ENCODE measurements around the gene FAM149B1.
"Not testable (repeated sequence)": the region's sequence is repeated elsewhere in the genome, so short reads cannot be mapped to it uniquely, and the experiment has no call there.

FAM149B1 gene

GRCh38 chr10:73136627-73137026 lies 31.3 kb upstream of the FAM149B1 start:
- no peak for TF ChIP-seq CTCF (IDR thresholded peaks at IDR 0.05; ENCODE audit: low read depth, low read length)
- no peak overlapping the region for H3K4me3 ChIP-seq (ENCODE audit: low read depth, low read length)

- no peak overlapping the region for H3K4me3 ChIP-seq (ENCODE audit: low read depth, low read length)
- no peak for TF ChIP-seq CTCF (IDR thresholded peaks at IDR 0.05; ENCODE audit: low read depth, low read length)
These were observed 28.7 kb upstream of the FAM149B1 start for GRCh38 chr10:73139251-73139650.

- TF ChIP-seq CTCF (IDR thresholded peaks at IDR 0.05; ENCODE audit: low read depth, low read length) = no peak
- no peak overlapping the region for H3K4me3 ChIP-seq (ENCODE audit: low read depth, low read length)
These were observed 26.3 kb upstream of the FAM149B1 start for GRCh38 chr10:73141603-73142002.

GRCh38 chr10:73150633-73151413 lies 17.1 kb upstream of the FAM149B1 start:
- H3K4me3 ChIP-seq (ENCODE audit: low read depth, low read length) = not testable (repeated sequence)

GRCh38 chr10:73152009-73152408 lies 15.9 kb upstream of the FAM149B1 start:
- no peak overlapping the region for H3K4me3 ChIP-seq (ENCODE audit: low read depth, low read length)
- TF ChIP-seq CTCF (IDR thresholded peaks at IDR 0.05; ENCODE audit: low read depth, low read length) = no peak

GRCh38 chr10:73156054-73156453 lies 11.9 kb upstream of the FAM149B1 start:
- no peak overlapping the region for H3K4me3 ChIP-seq (ENCODE audit: low read depth, low read length)
- no peak for TF ChIP-seq CTCF (IDR thresholded peaks at IDR 0.05; ENCODE audit: low read depth, low read length)

GRCh38 chr10:73159038-73159648 lies 8.8 kb upstream of the FAM149B1 start:
- peak; percentile 58 for TF ChIP-seq CTCF (IDR thresholded peaks at IDR 0.05; ENCODE audit: low read depth, low read length)
- H3K4me3 ChIP-seq (ENCODE audit: low read depth, low read length) = no peak overlapping the region
